T-helper 1 cell treated with Interleukin-12 subunit alpha and Interleukin-12 subunit beta and Interleukin-4 antibody, amounts not matched to agents 30 μg/mL and 1 μg/mL, for 36 hours (primary cell): Measurements from ENCODE around the gene MBD2.
A peak's percentile ranks its signal among the peaks of the same experiment; 100 is the strongest.
"Not testable (repeated sequence)": the region's sequence is repeated elsewhere in the genome, so short reads cannot be mapped to it uniquely, and the experiment has no call there.

Experiments used
- H3K27ac Mint-ChIP-seq: one replicate; pipeline ENCODE4 v1.8.0; 2021; ENCODE audit warnings: mild to moderate bottlenecking, mixed read lengths
- H3K27me3 Mint-ChIP-seq: one replicate; pipeline ENCODE4 v1.8.0; 2021; ENCODE audit warnings: low read depth, mixed read lengths
- H3K36me3 Mint-ChIP-seq: one replicate; pipeline ENCODE4 v1.8.0; 2021; ENCODE audit warnings: low read depth, mixed read lengths
- H3K4me1 Mint-ChIP-seq: one replicate; pipeline ENCODE4 v1.8.0; 2021; ENCODE audit warnings: low read depth, mixed read lengths
- H3K4me3 Mint-ChIP-seq: one replicate; pipeline ENCODE4 v1.8.0; 2021; ENCODE audit warnings: mild to moderate bottlenecking, moderate library complexity, mixed read lengths
- H3K9me3 Mint-ChIP-seq: one replicate; pipeline ENCODE4 v1.8.0; 2021; ENCODE audit warnings: mixed read lengths

MBD2 gene

GRCh38 chr18:54130631-54131030, 93.8 kb downstream of the MBD2 start:
- Mint-ChIP-seq H3K4me1 (peaks cover 16% of the 10 kb centered on the region), H3K27ac (no peak overlapping the region), H3K4me3 (no peak overlapping the region), H3K27me3 (no peaks in the 10 kb centered on the region), H3K9me3 (no peaks in the 10 kb centered on the region), H3K36me3 (peaks cover 3% of the 10 kb centered on the region)

- Mint-ChIP-seq H3K9me3 (no peaks in the 10 kb centered on the region), H3K27me3 (no peaks in the 10 kb centered on the region), H3K4me3 (no peak overlapping the region), H3K27ac (no peak overlapping the region), H3K4me1 (peaks cover 16% of the 10 kb centered on the region), H3K36me3 (peaks cover 3% of the 10 kb centered on the region)
Measured at GRCh38 chr18:54130177-54130576, 94.3 kb downstream of the MBD2 start.

- no peaks in the 10 kb centered on the region for H3K9me3 Mint-ChIP-seq
- H3K4me3 Mint-ChIP-seq = peak overlapping the region; percentile 1
- H3K27ac Mint-ChIP-seq = peak overlapping the region; percentile 32
- H3K4me1 Mint-ChIP-seq = peaks cover 16% of the 10 kb centered on the region
- H3K36me3 Mint-ChIP-seq = peaks cover 3% of the 10 kb centered on the region
- no peaks in the 10 kb centered on the region for H3K27me3 Mint-ChIP-seq
Measured at GRCh38 chr18:54129448-54130067, 94.9 kb downstream of the MBD2 start.

GRCh38 chr18:54127759-54128378, 96.6 kb downstream of the MBD2 start:
- Mint-ChIP-seq H3K27me3 (no peaks in the 10 kb centered on the region), H3K9me3 (no peaks in the 10 kb centered on the region), H3K36me3 (peaks cover 3% of the 10 kb centered on the region), H3K4me1 (peaks cover 16% of the 10 kb centered on the region), H3K27ac (no peak overlapping the region), H3K4me3 (no peak overlapping the region)

GRCh38 chr18:54125429-54125828, 99.0 kb downstream of the MBD2 start:
- H3K4me1 Mint-ChIP-seq = peaks cover 18% of the 10 kb centered on the region
- no peak overlapping the region for H3K27ac Mint-ChIP-seq
- H3K27me3 Mint-ChIP-seq = no peaks in the 10 kb centered on the region
- no peaks in the 10 kb centered on the region for H3K9me3 Mint-ChIP-seq
- no peak overlapping the region for H3K4me3 Mint-ChIP-seq
- peaks cover 1% of the 10 kb centered on the region for H3K36me3 Mint-ChIP-seq

- not testable (repeated sequence) for H3K4me3 Mint-ChIP-seq, H3K27ac Mint-ChIP-seq, H3K9me3 Mint-ChIP-seq, H3K27me3 Mint-ChIP-seq, H3K36me3 Mint-ChIP-seq
- H3K4me1 Mint-ChIP-seq = peaks cover 11% of the 10 kb centered on the region
Measured at GRCh38 chr18:54123720-54124440, 100.6 kb downstream of the MBD2 start.

- H3K4me3 Mint-ChIP-seq = peak overlapping the region; percentile 56
- peaks cover 5% of the 10 kb centered on the region for H3K27me3 Mint-ChIP-seq
- H3K27ac Mint-ChIP-seq = peak overlapping the region; percentile 43
- no peaks in the 10 kb centered on the region for H3K36me3 Mint-ChIP-seq
- H3K4me1 Mint-ChIP-seq = peaks cover 8% of the 10 kb centered on the region
- no peaks in the 10 kb centered on the region for H3K9me3 Mint-ChIP-seq
Measured at GRCh38 chr18:54119524-54120019, 104.9 kb downstream of the MBD2 start.

- Mint-ChIP-seq H3K36me3 (no peaks in the 10 kb centered on the region), H3K27ac (no peak overlapping the region), H3K27me3 (peaks cover 9% of the 10 kb centered on the region), H3K4me3 (no peak overlapping the region), H3K4me1 (peaks cover 8% of the 10 kb centered on the region), H3K9me3 (no peaks in the 10 kb centered on the region)
Measured at GRCh38 chr18:54117853-54118773, 106.4 kb downstream of the MBD2 start.

- H3K9me3 Mint-ChIP-seq = no peaks in the 10 kb centered on the region
- no peak overlapping the region for H3K27ac Mint-ChIP-seq
- H3K27me3 Mint-ChIP-seq = peaks cover 14% of the 10 kb centered on the region
- H3K36me3 Mint-ChIP-seq = no peaks in the 10 kb centered on the region
- peaks cover 8% of the 10 kb centered on the region for H3K4me1 Mint-ChIP-seq
- H3K4me3 Mint-ChIP-seq = no peak overlapping the region
Measured at GRCh38 chr18:54116541-54117257, 107.8 kb downstream of the MBD2 start.

- Mint-ChIP-seq H3K27me3 (peaks cover 31% of the 10 kb centered on the region), H3K4me3 (no peak overlapping the region), H3K36me3 (no peaks in the 10 kb centered on the region), H3K9me3 (no peaks in the 10 kb centered on the region), H3K27ac (no peak overlapping the region), H3K4me1 (no peaks in the 10 kb centered on the region)
Measured at GRCh38 chr18:54112356-54112755, 112.1 kb downstream of the MBD2 start.

- Mint-ChIP-seq H3K27me3 (peaks cover 26% of the 10 kb centered on the region), H3K4me3 (no peak overlapping the region), H3K9me3 (no peaks in the 10 kb centered on the region), H3K36me3 (no peaks in the 10 kb centered on the region), H3K4me1 (no peaks in the 10 kb centered on the region), H3K27ac (no peak overlapping the region)
Measured at GRCh38 chr18:54109131-54109683, 115.3 kb downstream of the MBD2 start.

GRCh38 chr18:54102123-54102522, 122.3 kb downstream of the MBD2 start:
- no peak overlapping the region for H3K27ac Mint-ChIP-seq
- peaks cover 2% of the 10 kb centered on the region for H3K36me3 Mint-ChIP-seq
- peaks cover 7% of the 10 kb centered on the region for H3K9me3 Mint-ChIP-seq
- H3K27me3 Mint-ChIP-seq = no peaks in the 10 kb centered on the region
- no peaks in the 10 kb centered on the region for H3K4me1 Mint-ChIP-seq
- H3K4me3 Mint-ChIP-seq = no peak overlapping the region
